ENCODE measurements around the gene TNFAIP3.
"Not testable (repeated sequence)": the region's sequence is repeated elsewhere in the genome, so short reads cannot be mapped to it uniquely, and the experiment has no call there.

Gene TNFAIP3

DNA sequence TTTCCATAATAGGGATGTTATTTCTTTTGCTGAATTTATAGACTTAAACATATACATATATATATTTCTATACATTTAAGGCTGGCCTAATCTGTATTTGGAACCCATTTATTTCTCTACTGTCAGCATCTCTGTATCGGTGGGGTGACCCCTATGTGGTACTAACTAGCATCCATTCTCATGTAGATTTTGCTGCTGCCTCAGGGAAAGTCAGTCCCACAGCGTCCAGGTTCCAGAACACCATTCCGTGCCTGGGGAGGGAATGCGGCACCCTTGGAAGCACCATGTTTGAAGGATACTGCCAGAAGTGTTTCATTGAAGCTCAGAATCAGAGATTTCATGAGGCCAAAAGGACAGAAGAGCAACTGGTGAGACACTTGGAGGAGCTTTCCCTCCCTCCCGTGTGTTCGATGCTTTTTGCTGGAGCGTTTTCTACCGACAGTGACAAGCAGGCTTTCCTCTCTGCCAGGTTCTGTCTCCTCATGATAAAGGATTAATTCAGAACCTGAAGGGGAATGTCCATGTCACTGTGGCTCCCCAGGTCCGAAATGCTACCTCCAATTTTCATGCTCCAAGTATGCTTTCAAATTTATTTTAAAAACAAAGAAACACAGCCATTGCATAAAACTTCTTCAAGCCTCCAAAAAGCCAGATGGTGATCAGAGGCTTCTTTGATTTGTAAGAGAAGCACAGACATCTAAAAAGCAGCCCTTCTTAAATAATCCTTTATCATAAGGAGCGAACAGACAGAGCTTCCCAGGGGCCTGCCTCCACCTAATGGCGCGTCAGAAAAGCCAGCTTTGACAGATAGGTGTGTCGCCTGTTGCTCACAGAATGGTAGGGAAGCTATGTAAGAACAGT is 13.1 kb downstream of the TNFAIP3 start:
- DNase-seq: no peak

DNA sequence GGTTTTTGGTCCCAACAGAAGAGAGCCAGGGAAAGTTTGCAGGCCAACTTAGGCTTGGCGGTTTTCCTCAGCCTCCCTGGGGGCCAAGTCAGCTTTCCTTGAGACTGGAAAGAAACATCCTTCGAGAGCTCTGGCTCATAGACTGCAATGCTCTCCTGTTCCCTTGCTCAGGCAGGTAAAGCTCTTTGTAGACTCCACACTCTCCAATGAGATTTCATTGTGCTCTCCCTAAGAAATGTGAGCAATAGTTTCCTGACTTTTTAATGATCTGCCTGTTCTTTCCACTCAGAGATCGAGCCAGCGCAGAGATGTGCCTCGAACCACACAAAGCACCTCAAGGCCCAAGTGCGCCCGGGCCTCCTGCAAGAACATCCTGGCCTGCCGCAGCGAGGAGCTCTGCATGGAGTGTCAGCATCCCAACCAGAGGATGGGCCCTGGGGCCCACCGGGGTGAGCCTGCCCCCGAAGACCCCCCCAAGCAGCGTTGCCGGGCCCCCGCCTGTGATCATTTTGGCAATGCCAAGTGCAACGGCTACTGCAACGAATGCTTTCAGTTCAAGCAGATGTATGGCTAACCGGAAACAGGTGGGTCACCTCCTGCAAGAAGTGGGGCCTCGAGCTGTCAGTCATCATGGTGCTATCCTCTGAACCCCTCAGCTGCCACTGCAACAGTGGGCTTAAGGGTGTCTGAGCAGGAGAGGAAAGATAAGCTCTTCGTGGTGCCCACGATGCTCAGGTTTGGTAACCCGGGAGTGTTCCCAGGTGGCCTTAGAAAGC is 13.9 kb downstream of the TNFAIP3 start:
- DNase-seq: no peak

DNA sequence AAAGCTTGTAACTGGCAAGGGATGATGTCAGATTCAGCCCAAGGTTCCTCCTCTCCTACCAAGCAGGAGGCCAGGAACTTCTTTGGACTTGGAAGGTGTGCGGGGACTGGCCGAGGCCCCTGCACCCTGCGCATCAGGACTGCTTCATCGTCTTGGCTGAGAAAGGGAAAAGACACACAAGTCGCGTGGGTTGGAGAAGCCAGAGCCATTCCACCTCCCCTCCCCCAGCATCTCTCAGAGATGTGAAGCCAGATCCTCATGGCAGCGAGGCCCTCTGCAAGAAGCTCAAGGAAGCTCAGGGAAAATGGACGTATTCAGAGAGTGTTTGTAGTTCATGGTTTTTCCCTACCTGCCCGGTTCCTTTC is 14.4 kb downstream of the TNFAIP3 start:
- DNase-seq: no peak

DNA sequence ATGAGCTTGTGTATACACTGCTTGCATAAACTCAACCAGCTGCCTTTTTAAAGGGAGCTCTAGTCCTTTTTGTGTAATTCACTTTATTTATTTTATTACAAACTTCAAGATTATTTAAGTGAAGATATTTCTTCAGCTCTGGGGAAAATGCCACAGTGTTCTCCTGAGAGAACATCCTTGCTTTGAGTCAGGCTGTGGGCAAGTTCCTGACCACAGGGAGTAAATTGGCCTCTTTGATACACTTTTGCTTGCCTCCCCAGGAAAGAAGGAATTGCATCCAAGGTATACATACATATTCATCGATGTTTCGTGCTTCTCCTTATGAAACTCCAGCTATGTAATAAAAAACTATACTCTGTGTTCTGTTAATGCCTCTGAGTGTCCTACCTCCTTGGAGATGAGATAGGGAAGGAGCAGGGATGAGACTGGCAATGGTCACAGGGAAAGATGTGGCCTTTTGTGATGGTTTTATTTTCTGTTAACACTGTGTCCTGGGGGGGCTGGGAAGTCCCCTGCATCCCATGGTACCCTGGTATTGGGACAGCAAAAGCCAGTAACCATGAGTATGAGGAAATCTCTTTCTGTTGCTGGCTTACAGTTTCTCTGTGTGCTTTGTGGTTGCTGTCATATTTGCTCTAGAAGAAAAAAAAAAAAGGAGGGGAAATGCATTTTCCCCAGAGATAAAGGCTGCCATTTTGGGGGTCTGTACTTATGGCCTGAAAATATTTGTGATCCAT is 15.3 kb downstream of the TNFAIP3 start:
- no peak for DNase-seq

DNA sequence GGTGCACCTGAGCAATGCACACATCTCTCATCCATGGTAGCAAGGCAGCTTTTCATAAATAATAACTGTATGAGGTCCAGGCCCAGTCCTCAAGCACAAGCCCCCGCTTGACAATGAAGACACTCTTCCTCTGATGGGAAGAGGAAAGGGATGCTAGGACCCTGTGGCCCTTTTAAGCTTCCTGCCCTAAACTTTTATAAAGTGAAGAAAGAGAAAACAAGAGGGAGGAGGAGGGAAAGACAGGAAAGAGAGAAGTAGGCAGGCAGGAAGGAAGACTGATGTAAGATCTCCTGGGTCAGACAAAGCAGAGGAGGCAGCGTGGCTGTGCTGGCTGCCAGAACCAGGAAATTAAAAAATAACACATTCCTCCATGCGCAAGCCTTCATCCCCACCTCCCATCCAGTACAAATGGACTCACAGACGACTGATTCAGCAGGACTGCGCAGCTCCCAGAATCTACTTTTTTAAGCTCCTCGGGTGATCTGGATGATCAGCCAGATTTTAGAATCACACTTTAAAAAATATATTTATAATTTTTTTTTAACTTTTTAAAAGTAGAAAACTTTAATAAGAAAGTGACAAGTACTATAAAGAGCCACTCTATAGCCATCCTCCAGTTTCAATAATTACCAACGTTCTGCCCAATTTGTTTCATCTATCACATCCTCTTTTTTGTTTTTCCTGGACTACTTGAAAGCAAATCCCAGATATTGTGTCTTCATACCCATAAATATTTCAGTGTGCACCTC is 16.5 kb downstream of the TNFAIP3 start:
- no peak for DNase-seq

DNA sequence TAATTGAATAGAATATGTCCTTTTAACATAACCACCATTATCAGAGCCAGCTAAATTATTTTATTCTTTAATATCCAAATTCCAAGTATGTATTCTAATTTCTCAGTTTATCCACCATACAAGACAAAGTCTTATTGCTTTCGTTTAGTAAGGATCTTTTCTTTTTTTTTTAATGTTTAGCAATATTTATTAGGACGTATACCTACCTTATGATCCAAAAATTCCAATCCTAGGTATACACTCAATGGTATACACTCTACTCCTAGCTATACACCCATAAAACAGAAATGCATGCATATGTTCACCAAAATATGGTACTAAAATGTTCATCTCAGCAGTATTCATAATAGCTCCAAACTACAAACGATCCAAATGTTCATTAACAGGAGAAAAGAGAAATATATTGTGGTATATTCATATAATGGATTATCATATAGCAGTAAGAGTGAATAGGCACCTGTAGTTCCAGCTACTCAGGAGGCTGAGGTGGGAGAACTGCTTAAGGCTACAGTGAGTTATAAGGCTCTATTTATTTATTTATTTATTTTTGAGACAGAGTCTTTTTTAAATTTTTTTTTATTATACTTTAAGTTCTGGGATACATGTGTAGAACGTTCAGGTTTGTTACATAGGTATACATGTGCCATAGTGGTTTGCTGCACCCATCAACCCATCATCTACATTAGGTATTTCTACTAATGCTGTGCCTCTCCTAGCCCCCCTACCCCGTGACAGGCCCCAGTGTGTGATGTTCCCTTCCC is 17.3 kb downstream of the TNFAIP3 start:
- no peak for DNase-seq

DNA sequence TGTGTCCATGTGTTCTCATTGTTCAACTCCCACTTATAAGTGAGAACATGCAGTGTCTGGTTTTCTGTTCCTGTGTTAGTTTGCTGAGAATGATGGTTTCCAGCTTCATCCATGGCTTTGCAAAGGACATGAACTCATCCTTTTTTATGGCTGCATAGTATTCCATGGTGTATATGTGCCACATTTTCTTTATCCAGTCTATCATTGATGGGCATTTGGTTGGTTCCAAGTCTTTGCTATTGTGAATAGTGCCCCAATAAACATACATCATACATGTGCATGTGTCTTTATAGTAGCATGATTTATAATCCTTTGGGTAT is 17.8 kb downstream of the TNFAIP3 start:
- not testable (repeated sequence) for DNase-seq

DNA sequence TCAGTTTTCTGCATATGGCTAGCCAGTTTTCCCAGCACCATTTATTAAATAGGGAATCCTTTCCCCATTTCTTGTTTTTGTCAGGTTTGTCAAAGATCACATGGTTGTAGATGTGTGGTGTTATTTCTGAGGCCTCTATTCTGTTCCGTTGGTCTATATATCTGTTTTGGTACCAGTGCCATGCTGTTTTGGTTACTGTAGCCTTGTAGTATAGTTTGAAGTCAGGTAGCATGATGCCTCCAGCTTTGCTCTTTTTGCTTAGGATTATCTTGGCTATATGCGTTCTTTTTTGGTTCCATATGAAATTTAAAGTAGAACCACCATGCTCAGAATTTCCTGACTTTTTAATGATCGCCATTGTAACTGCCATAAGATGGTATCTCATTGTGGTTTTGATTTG is 19.2 kb downstream of the TNFAIP3 start:
- not testable (repeated sequence) for DNase-seq

DNA sequence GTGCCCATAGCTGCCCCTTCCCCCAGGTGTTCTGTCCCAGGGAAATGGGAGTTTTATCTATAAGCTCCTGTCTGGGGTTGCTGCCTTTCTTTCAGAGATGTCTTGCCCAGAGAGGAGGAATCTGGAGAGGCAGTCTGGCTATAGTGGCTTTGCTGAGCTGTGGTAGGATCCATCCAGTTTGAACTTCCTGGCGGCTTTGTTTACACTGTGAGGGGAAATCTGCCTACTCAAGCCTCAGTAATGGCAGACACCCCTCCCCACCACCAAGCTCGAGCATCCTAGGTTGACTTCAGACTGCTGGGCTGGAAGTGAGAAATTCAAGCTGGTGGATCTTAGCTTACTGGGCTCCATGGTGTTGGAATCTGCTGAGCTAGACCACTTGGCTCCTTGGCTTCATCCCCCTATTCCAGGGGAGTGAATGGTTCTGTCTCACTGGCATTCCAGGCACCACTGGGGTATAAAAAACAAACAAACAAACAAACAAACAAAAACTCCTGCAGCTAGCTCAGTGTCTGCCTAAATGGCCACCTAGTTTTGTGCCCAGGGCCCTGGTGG is 24.0 kb downstream of the TNFAIP3 start:
- DNase-seq: no peak

DNA sequence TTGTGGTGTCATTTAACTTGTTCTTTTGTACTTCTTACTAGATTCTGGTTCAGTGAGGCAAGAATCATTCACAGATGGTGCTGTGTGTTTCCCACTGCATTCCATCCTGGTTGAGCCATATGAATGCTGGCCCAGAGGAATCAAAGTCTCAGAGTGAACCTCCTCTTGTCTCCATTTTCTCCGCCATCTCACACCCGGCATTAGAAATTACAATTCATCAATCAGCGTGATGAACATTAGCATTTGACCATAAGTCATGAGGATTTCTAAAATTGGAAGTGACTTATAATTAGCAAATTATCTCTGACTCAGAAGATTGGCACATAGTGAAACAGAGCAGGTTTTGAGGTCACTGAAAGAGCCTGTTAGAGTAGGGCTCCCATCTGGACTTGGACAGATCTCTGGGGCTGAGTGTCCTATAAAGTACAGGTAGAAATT is 25.2 kb downstream of the TNFAIP3 start:
- no peak for DNase-seq

DNA sequence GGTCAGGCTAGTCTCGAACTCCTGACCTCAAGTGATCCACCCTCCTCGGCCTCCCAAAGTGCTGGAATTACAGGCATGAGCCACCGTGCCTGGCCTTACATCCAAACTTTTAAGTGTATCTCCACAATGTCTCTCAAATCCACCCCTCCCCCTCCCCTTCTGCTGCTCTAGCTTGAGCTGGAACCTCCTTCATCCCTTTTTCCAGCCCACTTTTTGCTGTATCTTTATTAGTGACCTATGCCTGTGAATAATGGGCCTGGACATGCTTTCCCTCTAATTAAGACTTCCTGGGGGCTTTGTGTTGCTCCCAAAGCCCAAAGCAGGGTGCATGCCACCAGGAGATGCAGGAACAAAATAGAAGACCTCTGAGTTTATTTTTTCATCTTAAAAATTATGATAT is 26.1 kb downstream of the TNFAIP3 start:
- DNase-seq: no peak

DNA sequence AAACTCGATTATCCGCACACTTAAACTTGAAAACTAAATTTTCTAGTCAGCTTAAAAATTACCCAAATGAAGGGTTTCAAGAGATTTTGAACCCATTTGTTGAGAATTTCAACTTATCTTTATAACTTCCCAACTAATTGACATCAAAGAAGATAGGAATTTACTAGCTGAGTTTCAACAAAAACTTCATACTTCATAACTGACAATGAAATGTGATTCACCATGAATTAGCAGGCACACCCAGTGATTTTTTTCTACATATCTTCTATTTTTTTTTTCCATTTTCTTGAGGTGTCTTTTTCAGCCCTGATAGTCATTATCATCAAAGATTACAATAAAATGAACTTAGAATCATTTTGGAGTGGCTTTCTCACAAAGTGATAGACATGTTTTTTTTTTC is 26.7 kb downstream of the TNFAIP3 start:
- no peak for DNase-seq

DNA sequence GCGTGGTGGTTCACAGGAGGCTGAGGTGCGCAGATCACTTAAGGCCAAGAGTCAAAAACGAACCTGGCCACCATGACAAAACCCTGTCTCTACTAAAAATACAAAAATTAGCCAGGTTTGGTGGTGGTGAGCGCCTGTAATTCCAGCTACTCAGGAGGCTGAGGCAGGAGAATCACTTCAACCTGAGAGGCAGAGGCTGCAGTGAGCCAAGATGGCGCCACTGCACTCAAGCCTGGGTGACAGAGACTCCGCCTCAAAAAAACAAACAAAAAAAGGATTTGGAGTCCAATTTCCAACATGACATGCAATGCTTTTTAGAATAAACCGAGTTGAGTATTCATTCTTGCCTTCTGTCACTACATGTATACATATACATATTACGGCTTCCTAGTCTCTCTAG is 27.3 kb downstream of the TNFAIP3 start:
- not testable (repeated sequence) for DNase-seq

DNA sequence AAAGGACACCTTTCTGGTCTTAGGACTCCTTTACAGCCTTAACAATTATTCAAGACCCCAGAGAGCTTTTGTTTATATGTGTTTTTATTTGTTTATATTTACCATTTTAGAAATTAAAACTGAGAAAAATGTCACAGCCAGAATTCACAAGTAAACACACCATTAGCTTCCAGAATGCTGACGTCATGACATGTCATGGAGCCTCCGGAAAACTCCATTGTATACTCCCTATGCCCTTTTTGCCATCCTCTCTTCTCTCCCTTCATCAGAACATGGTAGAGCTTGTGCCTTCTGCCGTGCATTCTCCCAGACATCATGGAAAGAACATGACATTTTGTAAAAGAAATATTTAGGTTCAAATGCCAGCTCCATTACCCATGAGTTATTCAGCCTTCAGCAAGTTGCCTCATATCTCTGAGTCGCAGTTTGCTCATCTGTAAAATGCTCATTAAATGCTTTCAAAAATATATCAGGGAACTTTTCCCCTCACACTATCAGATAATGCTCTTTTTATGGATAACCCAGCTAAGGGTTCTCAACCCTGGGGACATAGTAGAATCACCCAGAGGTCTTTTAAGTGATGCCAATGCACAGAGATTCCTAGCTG is 27.8 kb downstream of the TNFAIP3 start:
- no peak for DNase-seq

DNA sequence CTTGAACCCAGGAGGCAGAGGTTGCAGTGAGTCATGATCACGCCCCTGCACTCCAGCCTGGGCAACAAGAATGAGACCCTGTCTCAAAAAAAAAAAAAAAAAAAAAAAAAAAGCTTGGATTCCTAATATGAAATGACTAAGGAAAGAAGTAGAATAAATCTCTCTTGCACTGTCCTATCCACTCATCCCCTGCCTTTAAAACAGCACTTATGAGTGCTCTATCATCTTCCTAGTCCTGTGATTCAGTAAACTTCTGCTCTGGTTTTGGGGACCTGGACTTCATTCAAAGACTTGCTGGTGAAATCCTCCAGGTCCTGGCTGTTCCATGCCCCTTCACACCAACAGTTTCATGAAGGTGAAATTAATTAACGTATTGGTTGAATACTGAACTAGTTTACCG is 29.6 kb downstream of the TNFAIP3 start:
- no peak for DNase-seq

DNA sequence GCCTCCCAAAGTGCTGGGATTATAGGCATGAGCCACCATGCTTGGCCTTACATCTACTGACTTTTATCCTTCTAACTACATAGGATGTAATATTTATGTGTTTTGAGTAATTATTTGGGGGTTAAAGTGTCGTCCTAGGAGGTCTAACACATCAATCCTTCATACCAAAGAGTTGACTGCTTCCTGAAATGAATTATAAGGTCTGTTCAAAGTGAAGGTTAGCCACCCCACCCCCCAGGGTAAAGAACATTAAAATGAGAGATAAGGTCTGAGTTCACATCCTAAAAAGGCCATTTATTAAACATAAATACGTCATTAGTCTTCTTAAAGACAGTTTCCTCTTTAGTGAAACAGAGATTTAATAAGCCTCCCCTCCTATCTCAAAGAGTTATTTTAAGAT is 33.8 kb downstream of the TNFAIP3 start:
- no peak for DNase-seq

DNA sequence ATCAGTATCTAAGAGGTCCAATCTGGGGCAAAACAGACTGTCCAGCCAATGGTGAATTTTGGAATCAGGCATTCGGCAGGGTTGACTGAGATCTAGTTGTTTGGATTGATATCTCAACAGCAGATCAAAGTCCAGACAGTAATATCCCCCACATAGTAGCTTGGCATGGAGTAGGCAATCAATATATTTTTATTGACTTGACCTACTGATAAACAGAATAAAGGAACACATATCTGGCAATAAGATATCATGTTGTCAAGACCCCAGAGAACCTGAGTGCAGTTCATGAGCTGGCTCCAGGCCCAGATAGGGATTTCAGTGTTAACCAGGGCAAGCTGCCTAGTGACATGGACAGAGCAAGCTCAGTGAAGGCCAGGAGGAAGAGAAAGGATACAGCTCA is 34.4 kb downstream of the TNFAIP3 start:
- DNase-seq: no peak

DNA sequence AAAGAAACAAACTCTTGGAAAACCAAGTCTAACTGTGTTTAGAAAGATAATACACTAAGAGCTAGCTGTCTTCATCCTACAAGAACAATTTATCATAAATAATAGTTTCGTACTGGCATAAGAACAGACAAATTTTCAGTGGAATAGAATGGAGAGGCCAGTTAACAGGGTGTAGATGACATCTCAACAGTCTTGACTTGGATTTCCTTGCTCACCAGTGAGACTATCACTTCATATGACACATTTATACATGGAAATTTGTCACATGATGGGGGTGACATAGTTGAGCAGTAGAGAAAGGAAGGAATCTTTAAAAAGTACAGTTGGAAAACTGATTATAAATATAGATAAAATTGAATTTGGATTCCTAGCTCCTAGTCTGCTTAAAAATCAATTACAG is 35.6 kb downstream of the TNFAIP3 start:
- DNase-seq: no peak

DNA sequence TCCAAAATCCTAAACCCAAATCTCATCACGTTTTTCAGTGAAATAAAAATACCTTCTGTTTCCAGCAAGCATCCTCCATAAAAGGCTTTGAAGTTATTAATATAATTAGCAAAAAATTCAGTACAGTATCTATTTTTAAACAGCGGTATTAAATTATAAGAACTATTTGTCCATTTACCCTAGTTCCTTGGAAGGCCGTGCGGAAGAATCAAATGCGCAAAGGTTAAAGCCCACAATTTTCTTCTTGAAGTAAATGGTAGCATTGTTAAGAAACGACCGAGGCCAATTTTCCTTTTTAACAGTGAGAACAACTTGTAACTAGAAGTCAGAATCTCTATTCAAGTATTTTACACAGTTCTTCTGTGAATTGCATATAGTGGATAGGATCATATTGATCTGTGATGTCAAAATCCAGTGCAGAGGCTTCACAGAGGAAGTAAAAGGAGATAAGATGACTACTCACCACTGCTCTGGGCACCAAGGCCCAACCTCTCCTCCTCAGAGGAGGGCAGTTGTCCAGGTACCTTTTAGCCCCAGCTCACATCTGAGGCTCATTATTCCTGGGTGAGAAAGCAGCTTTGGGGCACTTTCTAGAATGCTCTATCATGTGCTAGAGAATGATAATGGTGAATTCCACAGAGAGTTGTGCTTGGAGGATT is 36.3 kb downstream of the TNFAIP3 start:
- DNase-seq: no peak

DNA sequence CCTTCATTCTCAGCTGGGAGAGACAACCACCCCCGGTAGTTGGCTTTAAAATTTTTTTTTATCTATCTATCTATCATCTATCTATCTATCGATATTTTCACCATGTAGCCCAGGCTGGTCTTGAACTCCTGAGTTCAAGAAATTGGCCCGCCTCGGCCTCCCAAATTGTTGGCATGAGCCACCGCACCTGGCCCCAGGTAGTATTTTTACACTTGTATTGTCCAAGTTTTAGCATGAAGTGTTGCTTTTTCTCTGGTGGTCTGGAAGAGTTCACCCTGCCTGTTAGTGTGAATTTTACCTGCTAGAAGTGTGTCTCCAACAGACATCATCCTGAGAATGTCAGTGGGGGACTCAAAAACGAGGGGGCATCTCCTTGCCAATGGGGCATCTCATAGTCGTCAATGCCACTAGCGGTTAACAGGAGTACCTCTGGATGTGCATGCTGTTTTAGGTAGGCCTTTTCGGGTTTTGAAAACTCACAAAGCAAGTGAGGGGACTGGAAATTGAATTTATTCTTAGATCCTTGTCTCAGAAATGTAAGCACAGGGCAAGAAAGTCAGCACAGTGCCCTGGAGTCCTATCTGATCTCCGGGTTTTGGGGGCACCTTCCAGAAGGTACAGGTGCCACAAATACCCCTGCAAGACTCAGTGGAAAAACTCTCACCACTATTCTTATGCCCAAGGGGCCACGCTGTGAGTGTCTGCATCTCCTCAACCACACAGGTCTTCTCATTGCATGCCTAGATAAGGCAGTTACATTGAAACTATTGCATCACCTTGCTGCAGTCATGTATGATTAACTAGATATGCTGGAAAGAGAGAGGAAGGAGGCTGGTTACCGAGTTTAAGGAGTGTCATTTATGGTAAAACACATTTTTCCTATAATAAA is 37.1 kb downstream of the TNFAIP3 start:
- no peak for DNase-seq
